Measurements from ENCODE around the gene BRCC3. TPM values are rescaled to one million over a fixed set of nuclear protein-coding genes. Genes with fewer than 3 reads are reported as not detected.

Gene BRCC3
- total and polyA plus RNA-seq, 2 of the 13 experiments (the other 11 are each of a cell fraction or from before 2014, with no cell fraction given), result 19.8 to 24.3 TPM

DNA sequence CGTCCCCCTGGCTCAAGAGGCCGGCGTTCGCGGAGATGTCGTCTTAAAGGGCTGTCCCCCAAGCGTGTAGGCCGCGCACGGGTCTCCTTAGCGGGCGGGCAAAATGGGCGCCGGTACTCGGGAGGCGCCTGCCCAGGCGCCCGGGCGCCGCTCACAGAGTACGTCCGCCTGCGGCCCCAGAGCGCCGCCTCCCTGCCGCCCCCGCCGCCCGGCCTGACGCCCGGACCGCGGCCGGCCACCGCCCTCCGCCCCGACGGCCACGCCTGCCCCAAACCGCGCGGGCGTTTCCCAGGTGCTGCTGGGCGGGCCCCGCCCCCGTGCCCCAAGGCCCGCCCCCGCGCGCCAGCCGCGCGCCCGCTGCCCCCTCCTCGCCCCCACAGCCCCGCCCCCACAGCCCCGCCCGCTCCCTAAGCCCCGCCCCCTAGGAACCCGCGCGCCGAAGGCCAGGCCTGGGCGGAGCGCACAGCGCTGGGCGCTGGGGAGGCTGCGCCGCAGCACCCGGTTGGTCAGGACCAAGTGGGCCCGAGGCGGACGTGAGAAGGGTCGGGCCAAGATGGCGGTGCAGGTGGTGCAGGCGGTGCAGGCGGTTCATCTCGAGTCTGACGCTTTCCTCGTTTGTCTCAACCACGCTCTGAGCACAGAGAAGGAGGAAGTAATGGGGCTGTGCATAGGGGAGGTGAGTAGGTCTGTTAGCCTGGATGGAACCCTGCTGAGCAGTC is at the start of gene BRCC3, which contains the start of the genes CMC4 and MTCP1 (continued):
- TF ChIP-seq, protein P1, sequence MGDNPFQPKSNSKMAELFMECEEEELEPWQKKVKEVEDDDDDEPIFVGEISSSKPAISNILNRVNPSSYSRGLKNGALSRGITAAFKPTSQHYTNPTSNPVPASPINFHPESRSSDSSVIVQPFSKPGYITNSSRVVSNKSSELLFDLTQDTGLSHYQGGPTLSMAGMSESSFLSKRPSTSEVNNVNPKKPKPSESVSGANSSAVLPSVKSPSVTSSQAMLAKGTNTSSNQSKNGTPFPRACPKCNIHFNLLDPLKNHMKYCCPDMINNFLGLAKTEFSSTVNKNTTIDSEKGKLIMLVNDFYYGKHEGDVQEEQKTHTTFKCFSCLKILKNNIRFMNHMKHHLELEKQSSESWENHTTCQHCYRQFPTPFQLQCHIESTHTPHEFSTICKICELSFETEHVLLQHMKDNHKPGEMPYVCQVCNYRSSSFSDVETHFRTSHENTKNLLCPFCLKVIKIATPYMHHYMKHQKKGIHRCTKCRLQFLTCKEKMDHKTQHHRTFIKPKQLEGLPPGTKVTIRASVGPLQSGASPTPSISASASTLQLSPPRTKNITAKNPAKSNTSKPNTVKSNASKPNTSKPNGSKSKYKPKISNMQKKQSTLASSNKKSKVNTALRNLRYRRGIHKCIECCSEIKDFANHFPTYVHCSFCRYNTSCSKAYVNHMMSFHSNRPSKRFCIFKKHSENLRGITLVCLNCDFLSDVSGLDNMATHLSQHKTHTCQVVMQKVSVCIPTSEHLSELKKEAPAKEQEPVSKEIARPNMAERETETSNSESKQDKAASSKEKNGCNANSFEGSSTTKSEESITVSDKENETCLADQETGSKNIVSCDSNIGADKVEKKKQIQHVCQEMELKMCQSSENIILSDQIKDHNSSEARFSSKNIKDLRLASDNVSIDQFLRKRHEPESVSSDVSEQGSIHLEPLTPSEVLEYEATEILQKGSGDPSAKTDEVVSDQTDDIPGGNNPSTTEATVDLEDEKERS (CRISPR knock-in tag; IDR thresholded peaks at IDR 0.05), result no peak
- TF ChIP-seq, protein P2, sequence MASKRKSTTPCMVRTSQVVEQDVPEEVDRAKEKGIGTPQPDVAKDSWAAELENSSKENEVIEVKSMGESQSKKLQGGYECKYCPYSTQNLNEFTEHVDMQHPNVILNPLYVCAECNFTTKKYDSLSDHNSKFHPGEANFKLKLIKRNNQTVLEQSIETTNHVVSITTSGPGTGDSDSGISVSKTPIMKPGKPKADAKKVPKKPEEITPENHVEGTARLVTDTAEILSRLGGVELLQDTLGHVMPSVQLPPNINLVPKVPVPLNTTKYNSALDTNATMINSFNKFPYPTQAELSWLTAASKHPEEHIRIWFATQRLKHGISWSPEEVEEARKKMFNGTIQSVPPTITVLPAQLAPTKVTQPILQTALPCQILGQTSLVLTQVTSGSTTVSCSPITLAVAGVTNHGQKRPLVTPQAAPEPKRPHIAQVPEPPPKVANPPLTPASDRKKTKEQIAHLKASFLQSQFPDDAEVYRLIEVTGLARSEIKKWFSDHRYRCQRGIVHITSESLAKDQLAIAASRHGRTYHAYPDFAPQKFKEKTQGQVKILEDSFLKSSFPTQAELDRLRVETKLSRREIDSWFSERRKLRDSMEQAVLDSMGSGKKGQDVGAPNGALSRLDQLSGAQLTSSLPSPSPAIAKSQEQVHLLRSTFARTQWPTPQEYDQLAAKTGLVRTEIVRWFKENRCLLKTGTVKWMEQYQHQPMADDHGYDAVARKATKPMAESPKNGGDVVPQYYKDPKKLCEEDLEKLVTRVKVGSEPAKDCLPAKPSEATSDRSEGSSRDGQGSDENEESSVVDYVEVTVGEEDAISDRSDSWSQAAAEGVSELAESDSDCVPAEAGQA (IDR thresholded peaks at IDR 0.05; ENCODE audit: low read depth), result no peak
- TF ChIP-seq, protein P2 (CRISPR knock-in tag; IDR thresholded peaks at IDR 0.05; ENCODE audit: borderline replicate concordance), result no peak
- TF ChIP-seq ZNF781 (CRISPR knock-in tag; IDR thresholded peaks at IDR 0.05; ENCODE audit: borderline replicate concordance, not compliant biosample characterization) (no peak), SMAD1 (CRISPR knock-in tag; IDR thresholded peaks at IDR 0.05; ENCODE audit: borderline replicate concordance, low read depth) (no peak), HNF4A (CRISPR knock-in tag; IDR thresholded peaks at IDR 0.05) (no peak), TAF1 (CRISPR knock-in tag; IDR thresholded peaks at IDR 0.05) (peak; percentile 86), KAT2B (IDR thresholded peaks at IDR 0.05; ENCODE audit: borderline replicate concordance, low read depth, low read length) (no peak), CHCHD3 (CRISPR knock-in tag; IDR thresholded peaks at IDR 0.05) (no peak), PAF1 (CRISPR knock-in tag; IDR thresholded peaks at IDR 0.05) (no peak), THYN1 (CRISPR knock-in tag; IDR thresholded peaks at IDR 0.05; ENCODE audit: borderline replicate concordance, low read depth) (no peak), RNF2 (conservative IDR thresholded peaks at IDR 0.05; ENCODE audit: low read depth) (no peak), NFRKB (IDR thresholded peaks at IDR 0.05) (no peak), NBN (conservative IDR thresholded peaks at IDR 0.05) (no peak), TARDBP (CRISPR knock-in tag; IDR thresholded peaks at IDR 0.05) (no peak), ZNF777 (CRISPR knock-in tag; IDR thresholded peaks at IDR 0.05) (peak; percentile 49; the same call in 1 of the 2 replicates)
- TF ChIP-seq, protein P3, sequence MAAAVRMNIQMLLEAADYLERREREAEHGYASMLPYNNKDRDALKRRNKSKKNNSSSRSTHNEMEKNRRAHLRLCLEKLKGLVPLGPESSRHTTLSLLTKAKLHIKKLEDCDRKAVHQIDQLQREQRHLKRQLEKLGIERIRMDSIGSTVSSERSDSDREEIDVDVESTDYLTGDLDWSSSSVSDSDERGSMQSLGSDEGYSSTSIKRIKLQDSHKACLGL (CRISPR knock-in tag; IDR thresholded peaks at IDR 0.05), result no peak
- TF ChIP-seq, protein P4, sequence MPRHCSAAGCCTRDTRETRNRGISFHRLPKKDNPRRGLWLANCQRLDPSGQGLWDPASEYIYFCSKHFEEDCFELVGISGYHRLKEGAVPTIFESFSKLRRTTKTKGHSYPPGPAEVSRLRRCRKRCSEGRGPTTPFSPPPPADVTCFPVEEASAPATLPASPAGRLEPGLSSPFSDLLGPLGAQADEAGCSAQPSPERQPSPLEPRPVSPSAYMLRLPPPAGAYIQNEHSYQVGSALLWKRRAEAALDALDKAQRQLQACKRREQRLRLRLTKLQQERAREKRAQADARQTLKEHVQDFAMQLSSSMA (CRISPR knock-in tag; IDR thresholded peaks at IDR 0.05), result no peak
- TF ChIP-seq, protein P5, sequence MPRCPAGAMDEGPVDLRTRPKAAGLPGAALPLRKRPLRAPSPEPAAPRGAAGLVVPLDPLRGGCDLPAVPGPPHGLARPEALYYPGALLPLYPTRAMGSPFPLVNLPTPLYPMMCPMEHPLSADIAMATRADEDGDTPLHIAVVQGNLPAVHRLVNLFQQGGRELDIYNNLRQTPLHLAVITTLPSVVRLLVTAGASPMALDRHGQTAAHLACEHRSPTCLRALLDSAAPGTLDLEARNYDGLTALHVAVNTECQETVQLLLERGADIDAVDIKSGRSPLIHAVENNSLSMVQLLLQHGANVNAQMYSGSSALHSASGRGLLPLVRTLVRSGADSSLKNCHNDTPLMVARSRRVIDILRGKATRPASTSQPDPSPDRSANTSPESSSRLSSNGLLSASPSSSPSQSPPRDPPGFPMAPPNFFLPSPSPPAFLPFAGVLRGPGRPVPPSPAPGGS (CRISPR knock-in tag; IDR thresholded peaks at IDR 0.05), result no peak

All from HepG2 (cell line).